ENCODE measurements around the gene DNAJC10.
"Not testable (repeated sequence)": the region's sequence is repeated elsewhere in the genome, so short reads cannot be mapped to it uniquely, and the experiment has no call there.

DNAJC10 gene

GRCh38 chr2:182728014-182728413, 12.0 kb downstream of the DNAJC10 start:
- no peak for DNase-seq

GRCh38 chr2:182729710-182730339, 13.8 kb downstream of the DNAJC10 start:
- DNase-seq: no peak

GRCh38 chr2:182730486-182730885, 14.4 kb downstream of the DNAJC10 start:
- DNase-seq: no peak

- no peak for DNase-seq
Observed at GRCh38 chr2:182732736-182733135, 16.7 kb downstream of the DNAJC10 start.

GRCh38 chr2:182733572-182733971, 17.5 kb downstream of the DNAJC10 start:
- DNase-seq: no peak

GRCh38 chr2:182736856-182737255, 20.8 kb downstream of the DNAJC10 start:
- not testable (repeated sequence) for DNase-seq

- no peak for DNase-seq
Observed at GRCh38 chr2:182740701-182741100, 24.6 kb downstream of the DNAJC10 start.

GRCh38 chr2:182741620-182742019, 25.6 kb downstream of the DNAJC10 start:
- DNase-seq: no peak

- no peak for DNase-seq
Observed at GRCh38 chr2:182744490-182744889, 28.4 kb downstream of the DNAJC10 start.

GRCh38 chr2:182745061-182745460, 29.0 kb downstream of the DNAJC10 start:
- no peak for DNase-seq

- DNase-seq: not testable (repeated sequence)
Observed at GRCh38 chr2:182745894-182746293, 29.8 kb downstream of the DNAJC10 start.

GRCh38 chr2:182754231-182754630, 38.2 kb downstream of the DNAJC10 start:
- DNase-seq: no peak

GRCh38 chr2:182758379-182758778, 42.3 kb downstream of the DNAJC10 start:
- no peak for DNase-seq

- no peak for DNase-seq
Observed at GRCh38 chr2:182761903-182762302, 45.8 kb downstream of the DNAJC10 start.

- DNase-seq: no peak
Observed at GRCh38 chr2:182763311-182763912, 47.4 kb downstream of the DNAJC10 start.

- DNase-seq: no peak
Observed at GRCh38 chr2:182766626-182767025, 50.6 kb downstream of the DNAJC10 start.

GRCh38 chr2:182767578-182767977, 51.5 kb downstream of the DNAJC10 start:
- no peak for DNase-seq

- not testable (repeated sequence) for DNase-seq
Observed at GRCh38 chr2:182768950-182769349, 52.9 kb downstream of the DNAJC10 start.

- no peak for DNase-seq
Observed at GRCh38 chr2:182779323-182779722, 63.3 kb downstream of the DNAJC10 start.

GRCh38 chr2:182781099-182781498, 65.0 kb downstream of the DNAJC10 start:
- DNase-seq: not testable (repeated sequence)

- DNase-seq: not testable (repeated sequence)
Observed at GRCh38 chr2:182782686-182783085, 66.6 kb downstream of the DNAJC10 start.

- no peak for DNase-seq
Observed at GRCh38 chr2:182784058-182784706, 68.1 kb downstream of the DNAJC10 start.

GRCh38 chr2:182784777-182785176, 68.7 kb downstream of the DNAJC10 start:
- no peak for DNase-seq

GRCh38 chr2:182792441-182792840, 76.4 kb downstream of the DNAJC10 start:
- no peak for DNase-seq
